H9 (cell line): ENCODE results near the gene CFAP46. TPM values are rescaled to one million over a fixed set of nuclear protein-coding genes. Genes with fewer than 3 reads are reported as not detected.

Source experiments
- DNase-seq: peaks from one replicate; pipeline ENCODE4 v3.0.0-alpha.2; 2017
- H2AFZ ChIP-seq: one replicate; pipeline ENCODE4 v1.6.1; 2013; ENCODE audit warnings: mild to moderate bottlenecking, low read length, control low read depth, moderate library complexity
- H2AK5ac ChIP-seq: 2 replicates; pipeline ENCODE4 v1.6.1; 2013; ENCODE audit warnings: low read length, control low read depth, mixed read lengths; ENCODE audit not compliant: insufficient read length
- H2BK120ac ChIP-seq: one replicate; pipeline ENCODE4 v1.6.1; 2013; ENCODE audit warnings: low read depth, mild to moderate bottlenecking, low read length, control low read depth, inconsistent platforms; ENCODE audit not compliant: poor library complexity, severe bottlenecking
- H2BK12ac ChIP-seq: 2 replicates; pipeline ENCODE4 v1.6.1; 2013; ENCODE audit warnings: low read length, control low read depth, mixed read lengths, low read depth; ENCODE audit not compliant: insufficient read length
- H2BK15ac ChIP-seq: 2 replicates; pipeline ENCODE4 v1.6.1; 2013; ENCODE audit warnings: low read depth, low read length, control low read depth
- H2BK20ac ChIP-seq: one replicate; pipeline ENCODE4 v1.6.1; 2013; ENCODE audit warnings: low read depth, mild to moderate bottlenecking, low read length, control low read depth, inconsistent platforms; ENCODE audit not compliant: poor library complexity, severe bottlenecking
- H2BK5ac ChIP-seq: 2 replicates; pipeline ENCODE4 v1.6.1; 2013; ENCODE audit warnings: low read length, control low read depth, mixed read lengths; ENCODE audit not compliant: insufficient read length
- H3K14ac ChIP-seq: 2 replicates; pipeline ENCODE4 v1.6.1; 2013; ENCODE audit warnings: low read length, control low read depth; ENCODE audit not compliant: insufficient read depth
- H3K18ac ChIP-seq: 2 replicates; pipeline ENCODE4 v1.6.1; 2013; ENCODE audit warnings: low read depth, mild to moderate bottlenecking, mixed read lengths, low read length, control low read depth; ENCODE audit not compliant: insufficient read length
- H3K23ac ChIP-seq: 2 replicates; pipeline ENCODE4 v1.6.1; 2013; ENCODE audit warnings: low read length, control low read depth, mixed read lengths, low read depth; ENCODE audit not compliant: insufficient read length
- H3K23me2 ChIP-seq: 2 replicates; pipeline ENCODE4 v1.6.1; 2013; ENCODE audit warnings: low read depth, mild to moderate bottlenecking, mixed read lengths, low read length, control low read depth; ENCODE audit not compliant: insufficient read length, poor library complexity, severe bottlenecking
- H3K27ac ChIP-seq: 2 replicates; pipeline ENCODE4 v1.5.1; 2013; ENCODE audit warnings: low read length, control low read depth, mixed read lengths, low read depth; ENCODE audit not compliant: insufficient read length
- H3K27me3 ChIP-seq: 2 replicates; pipeline ENCODE4 v1.6.1; 2013; ENCODE audit warnings: low read length, control low read depth, inconsistent platforms; ENCODE audit not compliant: insufficient read depth
- H3K4ac ChIP-seq: 2 replicates; pipeline ENCODE4 v1.6.1; 2013; ENCODE audit warnings: low read depth, mild to moderate bottlenecking, control low read depth, inconsistent platforms, low read length, moderate library complexity
- H3K4me1 ChIP-seq: 2 replicates; pipeline ENCODE4 v1.6.1; 2013; ENCODE audit warnings: low read length, control low read depth, inconsistent platforms; ENCODE audit not compliant: insufficient read depth
- H3K4me2 ChIP-seq: 2 replicates; pipeline ENCODE4 v1.6.1; 2013; ENCODE audit warnings: low read length, control low read depth, mixed read lengths; ENCODE audit not compliant: insufficient read length, insufficient read depth
- H3K56ac ChIP-seq: 2 replicates; pipeline ENCODE4 v1.6.1; 2013; ENCODE audit warnings: low read depth, mild to moderate bottlenecking, mixed read lengths, low read length, control low read depth; ENCODE audit not compliant: insufficient read length
- H3K79me1 ChIP-seq: 2 replicates; pipeline ENCODE4 v1.6.1; 2013; ENCODE audit warnings: low read depth, mild to moderate bottlenecking, moderate library complexity, low read length, control low read depth, inconsistent platforms; ENCODE audit not compliant: insufficient read depth, poor library complexity, severe bottlenecking
- H3K79me2 ChIP-seq: 2 replicates; pipeline ENCODE4 v1.6.1; 2013; ENCODE audit warnings: low read length, control low read depth, inconsistent platforms; ENCODE audit not compliant: insufficient read depth
- H3K9ac ChIP-seq: 2 replicates; pipeline ENCODE4 v1.6.1; 2013; ENCODE audit warnings: low read length, control low read depth, mixed read lengths; ENCODE audit not compliant: insufficient read length; ENCODE audit errors: extremely low read depth
- H3K9me3 ChIP-seq: one replicate; pipeline ENCODE4 v1.6.1; 2013; ENCODE audit warnings: low read depth, low read length, inconsistent platforms; ENCODE audit not compliant: control insufficient read depth
- H3T11ph ChIP-seq: one replicate; pipeline ENCODE4 v1.6.1; 2013; ENCODE audit warnings: mild to moderate bottlenecking, low read length, control low read depth, inconsistent platforms
- H4K20me1 ChIP-seq: one replicate; pipeline ENCODE4 v1.6.1; 2013; ENCODE audit not compliant: control insufficient read depth, insufficient read length, insufficient read depth
- H4K5ac ChIP-seq: 2 replicates; pipeline ENCODE4 v1.6.1; 2013; ENCODE audit warnings: low read depth, mild to moderate bottlenecking, mixed read lengths, low read length, control low read depth; ENCODE audit not compliant: insufficient read length
- H4K8ac ChIP-seq: replicated peaks from 2 replicates; pipeline ENCODE4 v1.6.1; 2013; ENCODE audit warnings: low read length, control low read depth, mixed read lengths, low read depth; ENCODE audit not compliant: insufficient read length
- H4K91ac ChIP-seq: 2 replicates; pipeline ENCODE4 v1.6.1; 2013; ENCODE audit warnings: low read depth, mild to moderate bottlenecking, moderate library complexity, mixed read lengths, low read length, control low read depth; ENCODE audit not compliant: insufficient read length
- H3K27ac Mint-ChIP-seq, 3 experiments: 2 replicates in 2 of 3; 3 replicates in 1 of 3; pipeline ENCODE4 v1.8.0; 2020 to 2021; ENCODE audit warnings: mixed read lengths in 3 of 3, mild to moderate bottlenecking in 1 of 3, moderate library complexity in 1 of 3
- H3K27me3 Mint-ChIP-seq: 2 replicates; pipeline ENCODE4 v1.8.0; 2021; ENCODE audit warnings: low read depth, mild to moderate bottlenecking, moderate library complexity, mixed read lengths
- H3K36me3 Mint-ChIP-seq, 3 experiments: 2 replicates in 2 of 3; 3 replicates in 1 of 3; pipeline ENCODE4 v1.8.0; 2020 to 2021; ENCODE audit warnings: low read depth in 3 of 3, mixed read lengths in 3 of 3; ENCODE audit not compliant: insufficient read depth in 1 of 3
- H3K4me1 Mint-ChIP-seq, 2 experiments: 2 replicates each; pipeline ENCODE4 v1.8.0; 2020; ENCODE audit warnings: mixed read lengths in 2 of 2
- H3K4me3 Mint-ChIP-seq, 2 experiments: 2 replicates in 1 of 2; 3 replicates in 1 of 2; pipeline ENCODE4 v1.8.0; 2020 to 2021; ENCODE audit warnings: mild to moderate bottlenecking in 2 of 2, mixed read lengths in 2 of 2, moderate library complexity in 1 of 2
- H3K9me3 Mint-ChIP-seq, 2 experiments: 2 replicates in 1 of 2; 3 replicates in 1 of 2; pipeline ENCODE4 v1.8.0; 2020; ENCODE audit warnings: mild to moderate bottlenecking in 2 of 2, mixed read lengths in 2 of 2, moderate library complexity in 1 of 2
- CTCF ChIP-seq: fragments of 200-600 bp; sonication (generic); conservative IDR thresholded peaks from 3 replicates; pipeline ENCODE4 v1.8.0; 2021; ENCODE audit warnings: antibody characterized with exemption, mild to moderate bottlenecking
- WGBS: extraction: QIAGEN DNeasy Blood & Tissue Kit; methylation state at CpG from one replicate; pipeline ENCODE4 v1.1.7; 2013; ENCODE audit warnings: missing lambda C conversion rate, low lambda C conversion rate, mixed read lengths; ENCODE audit not compliant: insufficient read length; ENCODE audit errors: extremely low coverage; 5-methylcytosine and 5-hydroxymethylcytosine counted together
- total RNA-seq: library from RNA; stranded (reverse); gene quantifications from 2 replicates; pipeline ENCODE4 v1.2.1, GENCODE V29; 2021

The CFAP46 gene
- total RNA-seq, 1 experiment from 2014 or later, result 3.1 TPM

GRCh38 chr10:132934953-132935352 lies 7.4 kb downstream of the CFAP46 start:
- Histone ChIP-seq H2BK5ac (no peak overlapping the region), H3K23me2 (no peaks in the 10 kb centered on the region), H3K79me2 (no peaks in the 10 kb centered on the region), H3K4ac (no peak overlapping the region), H3K9ac (no peak overlapping the region), H2BK12ac (no peak overlapping the region), H3K4me1 (no peaks in the 10 kb centered on the region), H2BK20ac (no peak overlapping the region), H2BK15ac (no peak overlapping the region), H4K8ac (no peak overlapping the region), H3K23ac (no peak overlapping the region), H2BK120ac (no peak overlapping the region), H2AFZ (no peak overlapping the region), H3K27me3 (no peaks in the 10 kb centered on the region), H4K20me1 (no peaks in the 10 kb centered on the region), H3K9me3 (no peaks in the 10 kb centered on the region), H3K56ac (no peak overlapping the region), H3K4me2 (no peak overlapping the region), H3K79me1 (no peaks in the 10 kb centered on the region), H3K18ac (no peak overlapping the region), H4K5ac (no peak overlapping the region), H2AK5ac (no peak overlapping the region), H3K27ac (no peak overlapping the region), H4K91ac (no peak overlapping the region), H3K14ac (no peak overlapping the region), H3T11ph (no peak overlapping the region)
- H3K36me3 Mint-ChIP-seq, result 0 out of 7 replicates have a peak, but pooled peaks cover 0 to 2% (median 0%) of the 10 kb centered on the region in 3 experiments
- no peak for TF ChIP-seq CTCF
- H3K4me3 Mint-ChIP-seq, result no peak overlapping the region
- H3K9me3 Mint-ChIP-seq, result no peaks in the 10 kb centered on the region
- peaks cover 5 to 6% of the 10 kb centered on the region in 2 experiments; a peak in 2 of 4 replicates for H3K4me1 Mint-ChIP-seq
- no peaks in the 10 kb centered on the region; the same call in none of the 2 replicates for H3K27me3 Mint-ChIP-seq
- WGBS, result no CpG with 5 or more reads among the region's 6 CpGs
- no peak for DNase-seq
- H3K27ac Mint-ChIP-seq, result no peak overlapping the region
